ENCODE results near the gene GFER. TPM values are rescaled to one million over a fixed set of nuclear protein-coding genes. Genes with fewer than 3 reads are reported as not detected.
"Not testable (repeated sequence)": the region's sequence is repeated elsewhere in the genome, so short reads cannot be mapped to it uniquely, and the experiment has no call there.

GFER gene
- total RNA-seq, 2 donors from 2014 or later: 12.4 to 28.5 TPM

- ATAC-seq (replicated peaks): no peak
- no peaks in the 10 kb centered on the region for H3K9me3 Mint-ChIP-seq
- H3K27me3 Mint-ChIP-seq: no peaks in the 10 kb centered on the region
- H3K4me1 Mint-ChIP-seq: peaks cover 7% of the 10 kb centered on the region
- no peak overlapping the region for H3K27ac Mint-ChIP-seq
- H3K4me3 Mint-ChIP-seq: no peak overlapping the region
- H3K36me3 Mint-ChIP-seq (ENCODE audit: low read depth): peaks cover under 1% of the 10 kb centered on the region
These were observed 37.3 kb upstream of the GFER start for GRCh38 chr16:1946495-1947368.

DNA sequence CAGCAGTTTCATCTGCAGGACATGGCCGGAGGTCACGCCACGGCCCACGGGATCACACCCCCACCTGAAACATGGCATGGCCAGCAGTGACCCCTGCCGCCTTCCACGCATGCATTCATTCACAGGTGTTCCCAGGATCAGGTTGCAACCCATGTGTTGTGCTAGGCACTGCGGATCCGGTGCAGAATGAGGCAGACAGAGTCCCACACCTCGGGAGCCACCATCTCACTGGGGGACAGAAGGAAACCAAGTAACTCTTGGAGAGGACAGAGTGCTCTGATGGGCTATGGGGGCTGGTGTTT lies 36.7 kb upstream of the GFER start:
- no peaks in the 10 kb centered on the region for H3K9me3 Mint-ChIP-seq
- no peaks in the 10 kb centered on the region for H3K27me3 Mint-ChIP-seq
- H3K4me1 Mint-ChIP-seq: peaks cover 7% of the 10 kb centered on the region
- H3K4me3 Mint-ChIP-seq: no peak overlapping the region
- ATAC-seq (replicated peaks): no peak
- no peak overlapping the region for H3K27ac Mint-ChIP-seq
- no peaks in the 10 kb centered on the region for H3K36me3 Mint-ChIP-seq (ENCODE audit: low read depth)

- no peak for ATAC-seq (replicated peaks)
- Mint-ChIP-seq H3K4me1 (peaks cover 8% of the 10 kb centered on the region), H3K27ac (no peak overlapping the region), H3K4me3 (no peak overlapping the region), H3K9me3 (no peaks in the 10 kb centered on the region), H3K27me3 (no peaks in the 10 kb centered on the region), H3K36me3 (ENCODE audit: low read depth) (no peaks in the 10 kb centered on the region)
These were observed 34.5 kb upstream of the GFER start for GRCh38 chr16:1949507-1949906.

DNA sequence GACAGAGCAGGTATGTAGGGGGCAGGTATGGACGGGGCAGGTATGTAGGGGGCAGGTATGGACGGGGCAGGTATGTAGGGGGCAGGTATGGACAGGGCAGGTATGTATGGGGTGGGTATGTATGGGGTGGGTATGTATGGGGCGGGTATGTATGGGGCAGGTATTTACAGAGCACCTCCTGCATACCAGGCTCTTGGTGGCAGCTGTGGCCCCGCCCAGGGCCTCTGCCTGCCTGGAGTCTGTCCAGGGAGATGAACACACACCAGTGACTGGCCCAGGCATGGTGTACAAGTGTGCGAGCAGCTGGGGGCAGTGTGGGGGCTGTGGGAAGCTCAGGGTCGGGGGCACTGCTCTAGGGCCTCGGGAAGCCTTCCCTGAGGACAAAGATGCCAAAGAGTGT lies 33.9 kb upstream of the GFER start:
- H3K9me3 Mint-ChIP-seq: no peaks in the 10 kb centered on the region
- no peaks in the 10 kb centered on the region for H3K36me3 Mint-ChIP-seq (ENCODE audit: low read depth)
- no peak for ATAC-seq (replicated peaks)
- H3K27me3 Mint-ChIP-seq: no peaks in the 10 kb centered on the region
- peaks cover 6% of the 10 kb centered on the region for H3K4me1 Mint-ChIP-seq
- no peak overlapping the region for H3K27ac Mint-ChIP-seq
- no peak overlapping the region for H3K4me3 Mint-ChIP-seq

GRCh38 chr16:1950559-1950958 lies 33.4 kb upstream of the GFER start:
- Mint-ChIP-seq H3K27ac (no peak overlapping the region), H3K4me3 (no peak overlapping the region), H3K9me3 (no peaks in the 10 kb centered on the region), H3K4me1 (peaks cover 6% of the 10 kb centered on the region), H3K36me3 (ENCODE audit: low read depth) (no peaks in the 10 kb centered on the region), H3K27me3 (no peaks in the 10 kb centered on the region)
- no peak for ATAC-seq (replicated peaks)

DNA sequence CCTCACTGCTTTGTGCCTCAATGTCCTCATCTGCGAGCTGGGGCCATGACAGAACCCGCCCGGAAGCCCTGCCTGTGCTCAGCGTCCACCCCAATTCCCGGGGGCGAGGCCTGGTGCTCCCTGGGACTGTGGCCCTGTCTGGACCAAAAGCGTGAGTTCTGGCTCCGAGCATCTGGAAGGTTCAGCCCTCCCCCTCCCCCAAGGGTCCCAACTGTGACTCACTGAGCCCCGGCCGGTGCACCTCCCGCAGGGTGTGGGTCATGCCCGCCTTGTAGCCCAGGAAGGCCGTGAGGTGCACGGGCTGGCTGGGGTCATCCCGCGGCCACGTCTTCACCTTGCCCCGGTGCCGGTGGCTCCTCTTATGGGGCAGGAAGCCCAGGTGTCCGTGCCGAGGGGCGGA lies 30.3 kb upstream of the GFER start:
- no peak overlapping the region for H3K27ac Mint-ChIP-seq
- ATAC-seq (replicated peaks): no peak
- peaks cover 6% of the 10 kb centered on the region for H3K4me1 Mint-ChIP-seq
- H3K4me3 Mint-ChIP-seq: no peak overlapping the region
- H3K9me3 Mint-ChIP-seq: no peaks in the 10 kb centered on the region
- H3K27me3 Mint-ChIP-seq: no peaks in the 10 kb centered on the region
- no peaks in the 10 kb centered on the region for H3K36me3 Mint-ChIP-seq (ENCODE audit: low read depth)

DNA sequence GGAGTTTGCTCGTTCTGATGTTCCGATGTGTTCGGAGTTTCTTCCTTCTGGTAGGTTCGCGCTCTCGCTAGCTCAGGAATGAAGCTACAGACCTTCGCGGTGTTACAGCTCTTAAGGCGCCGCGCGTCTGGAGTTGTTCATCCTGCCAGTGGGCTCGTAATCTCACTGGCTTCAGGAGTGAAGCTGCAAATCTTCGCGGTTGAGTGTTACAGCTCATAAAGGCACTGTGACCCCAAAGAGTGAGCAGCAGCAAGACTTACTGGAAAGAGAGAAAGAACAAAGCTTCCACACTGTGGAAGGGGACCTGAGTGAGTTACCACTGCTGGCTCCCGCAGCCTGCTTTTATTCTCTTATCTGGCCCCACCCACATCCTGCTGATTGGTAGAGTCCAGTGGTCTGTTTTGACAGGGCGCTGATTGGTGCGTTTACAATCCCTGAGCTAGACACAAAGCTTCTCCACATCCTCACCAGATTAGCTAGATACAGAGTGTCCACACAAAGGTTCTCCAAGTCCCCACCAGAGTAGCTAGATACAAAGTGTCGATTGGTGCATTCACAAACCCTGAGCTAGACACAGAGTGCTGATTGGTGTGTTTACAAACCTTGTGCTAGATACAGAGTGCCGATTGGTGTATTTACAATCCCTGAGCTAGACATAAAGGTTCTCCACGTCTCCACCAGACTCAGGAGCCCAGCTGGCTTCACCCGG lies 26.4 kb upstream of the GFER start:
- H3K9me3 Mint-ChIP-seq; H3K27me3 Mint-ChIP-seq; H3K27ac Mint-ChIP-seq; H3K4me3 Mint-ChIP-seq; ATAC-seq (replicated peaks): not testable (repeated sequence)
- Mint-ChIP-seq H3K36me3 (ENCODE audit: low read depth) (peaks cover 30% of the 10 kb centered on the region), H3K4me1 (peaks cover 13% of the 10 kb centered on the region)

- not testable (repeated sequence) for H3K9me3 Mint-ChIP-seq; H3K4me3 Mint-ChIP-seq; ATAC-seq (replicated peaks); H3K27ac Mint-ChIP-seq; H3K27me3 Mint-ChIP-seq
- Mint-ChIP-seq H3K4me1 (peaks cover 10% of the 10 kb centered on the region), H3K36me3 (ENCODE audit: low read depth) (peaks cover 35% of the 10 kb centered on the region)
These were observed 25.9 kb upstream of the GFER start for GRCh38 chr16:1958143-1958491.

- Mint-ChIP-seq H3K36me3 (ENCODE audit: low read depth) (peaks cover 42% of the 10 kb centered on the region), H3K9me3 (no peaks in the 10 kb centered on the region), H3K27me3 (no peaks in the 10 kb centered on the region), H3K27ac (peak overlapping the region; percentile 88), H3K4me1 (peaks cover 14% of the 10 kb centered on the region), H3K4me3 (peak overlapping the region; percentile 89)
- ATAC-seq (replicated peaks): peak; percentile 4
These were observed 25.2 kb upstream of the GFER start for GRCh38 chr16:1958715-1959268.

GRCh38 chr16:1959269-1960039 lies 24.5 kb upstream of the GFER start, which contains the start of gene NDUFB10:
TSS of gene NDUFB10 (plus strand) at chr16:1959538. CDS start at chr16:1959625, 87 bp downstream.
- Mint-ChIP-seq H3K4me1 (peaks cover 14% of the 10 kb centered on the region), H3K27me3 (no peaks in the 10 kb centered on the region), H3K27ac (peak within 1 kb of the TSS; percentile 88), H3K4me3 (peak within 1 kb of the TSS; percentile 89), H3K9me3 (no peaks in the 10 kb centered on the region), H3K36me3 (ENCODE audit: low read depth) (peaks cover 48% of the 10 kb centered on the region)
- peak; percentile 91 for ATAC-seq (replicated peaks)

- Mint-ChIP-seq H3K27me3 (no peaks in the 10 kb centered on the region), H3K4me1 (peaks cover 14% of the 10 kb centered on the region), H3K27ac (peak overlapping the region; percentile 88), H3K4me3 (peak overlapping the region; percentile 89), H3K36me3 (ENCODE audit: low read depth) (peaks cover 63% of the 10 kb centered on the region), H3K9me3 (no peaks in the 10 kb centered on the region)
- no peak for ATAC-seq (replicated peaks)
These were observed 23.0 kb upstream of the GFER start for GRCh38 chr16:1960665-1961630.

DNA sequence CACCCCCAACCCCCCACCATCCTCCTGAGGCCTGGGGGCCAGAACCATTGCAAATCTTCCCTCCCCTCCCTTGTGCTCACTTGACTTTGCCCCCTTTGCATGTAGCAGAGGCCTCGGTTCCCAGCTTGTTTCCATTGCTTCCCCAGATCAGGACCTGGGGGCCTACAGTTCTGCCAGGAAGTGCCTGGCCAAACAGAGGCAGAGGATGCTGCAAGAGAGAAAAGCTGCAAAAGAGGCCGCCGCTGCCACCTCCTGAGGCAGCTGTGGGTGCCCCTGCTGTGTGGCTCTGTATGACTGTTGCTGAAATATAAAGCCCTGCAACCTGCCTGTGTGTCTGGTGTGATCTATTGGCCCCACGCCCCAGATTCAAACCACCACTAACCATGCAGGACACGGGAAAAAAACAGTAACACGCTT lies 22.3 kb upstream of the GFER start:
- no peaks in the 10 kb centered on the region for H3K27me3 Mint-ChIP-seq
- H3K4me3 Mint-ChIP-seq: peak overlapping the region; percentile 89
- ATAC-seq (replicated peaks): no peak
- H3K9me3 Mint-ChIP-seq: no peaks in the 10 kb centered on the region
- no peak overlapping the region for H3K27ac Mint-ChIP-seq
- peaks cover 64% of the 10 kb centered on the region for H3K36me3 Mint-ChIP-seq (ENCODE audit: low read depth)
- H3K4me1 Mint-ChIP-seq: peaks cover 14% of the 10 kb centered on the region
